HepG2 (cell line): ENCODE results near the gene AARS2. TPM values are rescaled to one million over a fixed set of nuclear protein-coding genes. Genes with fewer than 3 reads are reported as not detected.

Source experiments
- ATM ChIP-seq: fragments of 450-650 bp; IDR thresholded peaks from 2 replicates; pipeline ENCODE4 v1.7.1; 2017; ENCODE audit warnings: mild to moderate bottlenecking, borderline replicate concordance
- DMAP1 ChIP-seq: IDR thresholded peaks from 2 replicates; pipeline ENCODE4 v1.6.1; 2016
- ELF3 ChIP-seq: IDR thresholded peaks from 2 replicates; pipeline ENCODE4 v1.6.1; 2016; ENCODE audit warnings: missing genetic modification reagents, missing compliant biosample characterization
- FOXC1 ChIP-seq: sonication (generic); formaldehyde crosslinking; IDR thresholded peaks from 2 replicates; pipeline ENCODE4 v1.8.0; 2022; ENCODE audit warnings: mild to moderate bottlenecking, missing genetic modification reagents, borderline replicate concordance
- GATAD2A ChIP-seq: IDR thresholded peaks from 2 replicates; pipeline ENCODE4 v1.6.1; 2016
- NAIF1 ChIP-seq: sonication (generic); formaldehyde crosslinking; IDR thresholded peaks from 2 replicates; pipeline ENCODE4 v1.5.0; 2020; ENCODE audit warnings: mild to moderate bottlenecking, missing genetic modification reagents, borderline replicate concordance
- NFATC3 ChIP-seq: sonication (generic); formaldehyde crosslinking; IDR thresholded peaks from 2 replicates; pipeline ENCODE4 v1.5.1; 2020; ENCODE audit warnings: mild to moderate bottlenecking, missing genetic modification reagents
- NRL ChIP-seq: sonication (generic); formaldehyde crosslinking; IDR thresholded peaks from 2 replicates; pipeline ENCODE4 v1.5.0; 2020; ENCODE audit warnings: missing genetic modification reagents, mild to moderate bottlenecking, moderate library complexity, borderline replicate concordance
- POLR2AphosphoS2 ChIP-seq: IDR thresholded peaks from 2 replicates; pipeline ENCODE4 v1.6.1; 2011; ENCODE audit warnings: low read depth, low read length, improper control_type of control experiment
- RFX5 ChIP-seq: IDR thresholded peaks from 2 replicates; pipeline ENCODE4 v1.6.1; 2011; ENCODE audit warnings: low read depth, low read length, improper control_type of control experiment
- SIX1 ChIP-seq: sonication (generic); formaldehyde crosslinking; IDR thresholded peaks from 2 replicates; pipeline ENCODE4 v1.4.0; 2020; ENCODE audit warnings: missing genetic modification reagents, borderline replicate concordance
- SP2 ChIP-seq: sonication (generic); formaldehyde crosslinking; IDR thresholded peaks from 2 replicates; pipeline ENCODE4 v1.5.1; 2020; ENCODE audit warnings: mild to moderate bottlenecking, missing genetic modification reagents
- SRF ChIP-seq: IDR thresholded peaks from 2 replicates; pipeline ENCODE4 v1.6.1; 2011; ENCODE audit warnings: mild to moderate bottlenecking, low read depth, low read length, moderate library complexity
- TOPORS ChIP-seq: sonication (generic); formaldehyde crosslinking; IDR thresholded peaks from 2 replicates; pipeline ENCODE4 v1.8.0; 2023; ENCODE audit warnings: mild to moderate bottlenecking, missing genetic modification reagents
- ZNF572 ChIP-seq: sonication (generic); formaldehyde crosslinking; IDR thresholded peaks from 2 replicates; pipeline ENCODE4 v1.5.1; 2020; ENCODE audit warnings: mild to moderate bottlenecking, missing genetic modification reagents
- ZSCAN9 ChIP-seq: IDR thresholded peaks from 2 replicates; pipeline ENCODE4 v1.6.1; 2016; ENCODE audit warnings: borderline replicate concordance
- polyA plus RNA-seq, 8 experiments: library from polyadenylated mRNA; depleted of rRNA in 3 of 8; stranded (reverse) in 7 of 8; unstranded in 1 of 8; fragments of >200 nt; fragmentation: Illumina TruSeq in 4 of 8; extraction: Trizol in 4 of 8; gene quantifications; 2 replicates each; pipeline versions ENCODE4 v1.2.1 to v1.2.3, GENCODE V29; 2011 to 2016; ENCODE audit warnings: low read depth in 4 of 8, missing spikeins in 1 of 8, mixed read lengths in 1 of 8; ENCODE audit not compliant: insufficient read depth in 1 of 8
- total RNA-seq, 5 experiments: library from RNA; depleted of rRNA; stranded (reverse); fragments of >200 nt; fragmentation: Illumina TruSeq; extraction: Trizol; gene quantifications; 2 replicates each; pipeline ENCODE4 v1.2.3, GENCODE V29; 2016; ENCODE audit warnings: low read depth in 1 of 5
- TF ChIP-seq, protein P1 (sequence below): sonication (generic); IDR thresholded peaks from 2 replicates; pipeline ENCODE4 v1.6.1; 2016; ENCODE audit warnings: low read depth, borderline replicate concordance
- TF ChIP-seq, protein P2 (sequence below): sonication (generic); formaldehyde crosslinking; IDR thresholded peaks from 2 replicates; pipeline ENCODE4 v1.8.1; 2022; ENCODE audit warnings: low read depth, mild to moderate bottlenecking, missing genetic modification reagents
- TF ChIP-seq, protein P3 (sequence below): sonication (generic); formaldehyde crosslinking; IDR thresholded peaks from 2 replicates; pipeline ENCODE4 v1.5.0; 2020; ENCODE audit warnings: mild to moderate bottlenecking, missing genetic modification reagents, moderate library complexity
- TF ChIP-seq, protein P4 (sequence below): sonication (generic); formaldehyde crosslinking; IDR thresholded peaks from 2 replicates; pipeline ENCODE4 v1.8.1; 2023; ENCODE audit warnings: mild to moderate bottlenecking, moderate library complexity, missing genetic modification reagents
- TF ChIP-seq, protein P5 (sequence below), 2 experiments: sonication (generic) in 1 of 2; formaldehyde crosslinking in 1 of 2; IDR thresholded peaks; 2 replicates each; pipeline versions ENCODE4 v1.4.0 to v1.6.1; 2018 to 2020; ENCODE audit warnings: missing genetic modification reagents in 2 of 2, borderline replicate concordance in 1 of 2, low read depth in 1 of 2, mild to moderate bottlenecking in 1 of 2, missing biosample characterization in 1 of 2

Gene AARS2
- total and polyA plus RNA-seq, 2 of the 13 experiments (the other 11 are each of a cell fraction or from before 2014, with no cell fraction given): 7.5 to 24.1 TPM

DNA sequence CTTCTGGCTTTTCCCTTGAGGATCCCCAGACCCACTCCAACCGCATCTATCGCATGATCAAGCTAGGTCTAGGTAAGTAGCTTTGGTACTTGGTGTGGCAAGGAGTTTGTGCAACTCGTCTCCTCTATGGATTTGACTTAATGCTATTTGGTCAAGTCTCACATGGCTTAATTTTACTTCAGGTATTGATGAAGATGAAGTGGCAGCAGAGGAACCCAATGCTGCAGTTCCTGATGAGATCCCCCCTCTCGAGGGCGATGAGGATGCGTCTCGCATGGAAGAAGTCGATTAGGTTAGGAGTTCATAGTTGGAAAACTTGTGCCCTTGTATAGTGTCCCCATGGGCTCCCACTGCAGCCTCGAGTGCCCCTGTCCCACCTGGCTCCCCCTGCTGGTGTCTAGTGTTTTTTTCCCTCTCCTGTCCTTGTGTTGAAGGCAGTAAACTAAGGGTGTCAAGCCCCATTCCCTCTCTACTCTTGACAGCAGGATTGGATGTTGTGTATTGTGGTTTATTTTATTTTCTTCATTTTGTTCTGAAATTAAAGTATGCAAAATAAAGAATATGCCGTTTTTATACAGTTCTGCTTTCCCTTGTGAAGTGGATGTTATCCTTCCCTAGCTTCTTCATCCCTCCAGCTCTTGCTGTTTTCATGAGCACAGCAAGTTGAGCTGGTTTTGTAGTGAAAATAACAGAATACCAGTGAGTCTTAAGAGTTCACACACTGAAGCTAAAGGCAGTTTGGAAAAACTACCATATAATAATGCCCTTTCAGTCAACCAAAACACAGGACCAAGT is 59.6 kb downstream of the AARS2 start (continued):
- TF ChIP-seq, protein P1, sequence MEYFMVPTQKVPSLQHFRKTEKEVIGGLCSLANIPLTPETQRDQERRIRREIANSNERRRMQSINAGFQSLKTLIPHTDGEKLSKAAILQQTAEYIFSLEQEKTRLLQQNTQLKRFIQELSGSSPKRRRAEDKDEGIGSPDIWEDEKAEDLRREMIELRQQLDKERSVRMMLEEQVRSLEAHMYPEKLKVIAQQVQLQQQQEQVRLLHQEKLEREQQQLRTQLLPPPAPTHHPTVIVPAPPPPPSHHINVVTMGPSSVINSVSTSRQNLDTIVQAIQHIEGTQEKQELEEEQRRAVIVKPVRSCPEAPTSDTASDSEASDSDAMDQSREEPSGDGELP: no peak
- no peak for TF ChIP-seq DMAP1 (CRISPR knock-in tag)
- TF ChIP-seq, protein P2, sequence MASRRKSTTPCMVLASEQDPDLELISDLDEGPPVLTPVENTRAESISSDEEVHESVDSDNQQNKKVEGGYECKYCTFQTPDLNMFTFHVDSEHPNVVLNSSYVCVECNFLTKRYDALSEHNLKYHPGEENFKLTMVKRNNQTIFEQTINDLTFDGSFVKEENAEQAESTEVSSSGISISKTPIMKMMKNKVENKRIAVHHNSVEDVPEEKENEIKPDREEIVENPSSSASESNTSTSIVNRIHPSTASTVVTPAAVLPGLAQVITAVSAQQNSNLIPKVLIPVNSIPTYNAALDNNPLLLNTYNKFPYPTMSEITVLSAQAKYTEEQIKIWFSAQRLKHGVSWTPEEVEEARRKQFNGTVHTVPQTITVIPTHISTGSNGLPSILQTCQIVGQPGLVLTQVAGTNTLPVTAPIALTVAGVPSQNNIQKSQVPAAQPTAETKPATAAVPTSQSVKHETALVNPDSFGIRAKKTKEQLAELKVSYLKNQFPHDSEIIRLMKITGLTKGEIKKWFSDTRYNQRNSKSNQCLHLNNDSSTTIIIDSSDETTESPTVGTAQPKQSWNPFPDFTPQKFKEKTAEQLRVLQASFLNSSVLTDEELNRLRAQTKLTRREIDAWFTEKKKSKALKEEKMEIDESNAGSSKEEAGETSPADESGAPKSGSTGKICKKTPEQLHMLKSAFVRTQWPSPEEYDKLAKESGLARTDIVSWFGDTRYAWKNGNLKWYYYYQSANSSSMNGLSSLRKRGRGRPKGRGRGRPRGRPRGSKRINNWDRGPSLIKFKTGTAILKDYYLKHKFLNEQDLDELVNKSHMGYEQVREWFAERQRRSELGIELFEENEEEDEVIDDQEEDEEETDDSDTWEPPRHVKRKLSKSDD (CRISPR knock-in tag): no peak
- no peak for TF ChIP-seq SRF
- TF ChIP-seq ZNF572 (CRISPR knock-in tag): no peak
- no peak for TF ChIP-seq FOXC1 (CRISPR knock-in tag)
- TF ChIP-seq RFX5: no peak
- TF ChIP-seq, protein P3, sequence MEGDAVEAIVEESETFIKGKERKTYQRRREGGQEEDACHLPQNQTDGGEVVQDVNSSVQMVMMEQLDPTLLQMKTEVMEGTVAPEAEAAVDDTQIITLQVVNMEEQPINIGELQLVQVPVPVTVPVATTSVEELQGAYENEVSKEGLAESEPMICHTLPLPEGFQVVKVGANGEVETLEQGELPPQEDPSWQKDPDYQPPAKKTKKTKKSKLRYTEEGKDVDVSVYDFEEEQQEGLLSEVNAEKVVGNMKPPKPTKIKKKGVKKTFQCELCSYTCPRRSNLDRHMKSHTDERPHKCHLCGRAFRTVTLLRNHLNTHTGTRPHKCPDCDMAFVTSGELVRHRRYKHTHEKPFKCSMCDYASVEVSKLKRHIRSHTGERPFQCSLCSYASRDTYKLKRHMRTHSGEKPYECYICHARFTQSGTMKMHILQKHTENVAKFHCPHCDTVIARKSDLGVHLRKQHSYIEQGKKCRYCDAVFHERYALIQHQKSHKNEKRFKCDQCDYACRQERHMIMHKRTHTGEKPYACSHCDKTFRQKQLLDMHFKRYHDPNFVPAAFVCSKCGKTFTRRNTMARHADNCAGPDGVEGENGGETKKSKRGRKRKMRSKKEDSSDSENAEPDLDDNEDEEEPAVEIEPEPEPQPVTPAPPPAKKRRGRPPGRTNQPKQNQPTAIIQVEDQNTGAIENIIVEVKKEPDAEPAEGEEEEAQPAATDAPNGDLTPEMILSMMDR (CRISPR knock-in tag): peak; percentile 63
- no peak for TF ChIP-seq SP2 (CRISPR knock-in tag)
- TF ChIP-seq ZSCAN9 (CRISPR knock-in tag): no peak
- TF ChIP-seq, protein P4, sequence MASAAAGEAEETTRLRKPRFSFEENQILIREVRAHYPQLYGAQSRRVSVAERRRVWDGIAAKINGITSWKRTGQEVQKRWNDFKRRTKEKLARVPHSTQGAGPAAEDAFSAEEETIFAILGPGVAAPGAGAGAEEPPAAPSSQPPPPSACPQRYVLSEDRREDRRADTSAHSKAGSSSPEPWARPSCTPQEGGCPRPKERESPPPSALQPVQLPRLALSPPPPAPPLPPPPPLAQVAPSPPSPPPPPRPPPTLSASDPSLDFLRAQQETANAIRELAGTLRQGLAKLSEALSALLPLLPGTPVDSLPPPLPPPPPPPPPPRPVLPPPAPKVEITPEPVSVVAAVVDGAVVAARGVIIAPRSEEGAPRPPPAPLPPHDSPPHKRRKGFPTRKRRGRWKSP (CRISPR knock-in tag): no peak
- TF ChIP-seq NAIF1 (CRISPR knock-in tag): no peak
- TF ChIP-seq SIX1 (CRISPR knock-in tag): no peak
- TF ChIP-seq, protein P5, sequence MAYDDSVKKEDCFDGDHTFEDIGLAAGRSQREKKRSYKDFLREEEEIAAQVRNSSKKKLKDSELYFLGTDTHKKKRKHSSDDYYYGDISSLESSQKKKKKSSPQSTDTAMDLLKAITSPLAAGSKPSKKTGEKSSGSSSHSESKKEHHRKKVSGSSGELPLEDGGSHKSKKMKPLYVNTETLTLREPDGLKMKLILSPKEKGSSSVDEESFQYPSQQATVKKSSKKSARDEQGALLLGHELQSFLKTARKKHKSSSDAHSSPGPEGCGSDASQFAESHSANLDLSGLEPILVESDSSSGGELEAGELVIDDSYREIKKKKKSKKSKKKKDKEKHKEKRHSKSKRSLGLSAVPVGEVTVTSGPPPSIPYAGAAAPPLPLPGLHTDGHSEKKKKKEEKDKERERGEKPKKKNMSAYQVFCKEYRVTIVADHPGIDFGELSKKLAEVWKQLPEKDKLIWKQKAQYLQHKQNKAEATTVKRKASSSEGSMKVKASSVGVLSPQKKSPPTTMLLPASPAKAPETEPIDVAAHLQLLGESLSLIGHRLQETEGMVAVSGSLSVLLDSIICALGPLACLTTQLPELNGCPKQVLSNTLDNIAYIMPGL (CRISPR knock-in tag; IDR thresholded peaks at IDR 0.05; ENCODE audit: borderline replicate concordance in 1 of 2, low read depth in 1 of 2): 0 out of 4 replicates have a peak, but pooled peaks have one; percentile 29 to 43
- TF ChIP-seq POLR2AphosphoS2: peak; percentile 85; the same call in 1 of the 2 replicates
- 0 out of 2 replicates have a peak, but pooled peaks have one; percentile 13 for TF ChIP-seq NRL (CRISPR knock-in tag)
- TF ChIP-seq TOPORS (CRISPR knock-in tag): no peak
- 0 out of 2 replicates have a peak, but pooled peaks have one; percentile 39 for TF ChIP-seq ELF3 (CRISPR knock-in tag)
- no peak for TF ChIP-seq ATM
- no peak for TF ChIP-seq NFATC3 (CRISPR knock-in tag)
- 0 out of 2 replicates have a peak, but pooled peaks have one; percentile 32 for TF ChIP-seq GATAD2A
